Liver (tissue), 9 donors: ENCODE measurements around the gene FMO1. TPM values are rescaled to one million over a fixed set of nuclear protein-coding genes. Genes with fewer than 3 reads are reported as not detected.

ENCODE experiments used
- DNase-seq: peaks from one replicate; pipeline ENCODE4 v3.0.0-alpha.2; 2017; ENCODE audit warnings: low spot score
- H3K27ac ChIP-seq, 2 donors: one replicate each; pipeline ENCODE4 v1.7.0; 2013; ENCODE audit warnings: inconsistent platforms in 2 of 2, low read length in 2 of 2, control low read depth in 1 of 2, low read depth in 1 of 2, mild to moderate bottlenecking in 1 of 2
- H3K27me3 ChIP-seq, 4 donors: one replicate each; pipeline versions ENCODE4 v1.6.1 to v1.7.0; 2013; ENCODE audit warnings: low read length in 3 of 4, inconsistent platforms in 1 of 4, mild to moderate bottlenecking in 1 of 4, moderate library complexity in 1 of 4; ENCODE audit not compliant: control insufficient read depth in 4 of 4, insufficient read depth in 4 of 4
- H3K36me3 ChIP-seq, 4 donors: one replicate each; pipeline versions ENCODE4 v1.6.1 to v1.7.0; 2013; ENCODE audit warnings: low read length in 3 of 4, mild to moderate bottlenecking in 3 of 4, low read depth in 1 of 4, moderate library complexity in 1 of 4; ENCODE audit not compliant: control insufficient read depth in 4 of 4, insufficient read depth in 3 of 4
- H3K4me1 ChIP-seq, 4 donors: one replicate each; pipeline versions ENCODE4 v1.6.1 to v1.7.0; 2013; ENCODE audit warnings: low read length in 3 of 4, mild to moderate bottlenecking in 3 of 4, moderate library complexity in 1 of 4; ENCODE audit not compliant: control insufficient read depth in 4 of 4, insufficient read depth in 4 of 4
- H3K4me3 ChIP-seq, 3 donors: one replicate each; pipeline versions ENCODE4 v1.6.1 to v1.7.0; 2013; ENCODE audit warnings: low read length in 3 of 3, control low read depth in 1 of 3, low read depth in 1 of 3, mild to moderate bottlenecking in 1 of 3
- H3K9ac ChIP-seq, 2 donors: one replicate each; pipeline ENCODE4 v1.7.0; 2013; ENCODE audit warnings: low read length in 2 of 2, mild to moderate bottlenecking in 2 of 2, moderate library complexity in 2 of 2, control low read depth in 1 of 2, low read depth in 1 of 2
- H3K9me3 ChIP-seq, 4 donors: one replicate each; pipeline versions ENCODE4 v1.6.1 to v1.7.0; 2013; ENCODE audit warnings: low read length in 3 of 4; ENCODE audit not compliant: control insufficient read depth in 4 of 4
- CTCF ChIP-seq: fragments of 150-350 bp; IDR thresholded peaks from 2 replicates; pipeline ENCODE4 v1.5.1; 2017; ENCODE audit warnings: improper control_type of control experiment, low read depth, low read length; ENCODE audit not compliant: missing input control
- EGR1 ChIP-seq, 2 donors: IDR thresholded peaks; 2 replicates each; pipeline ENCODE4 v1.6.1; 2016 to 2018; ENCODE audit warnings: antibody characterized with exemption in 2 of 2, low read depth in 2 of 2
- FOXA1 ChIP-seq: IDR thresholded peaks from 2 replicates; pipeline ENCODE4 v1.6.1; 2016; ENCODE audit warnings: antibody characterized with exemption
- GABPA ChIP-seq, 2 donors: IDR thresholded peaks in 1 of 2; conservative IDR thresholded peaks in 1 of 2; 2 replicates each; pipeline ENCODE4 v1.6.1; 2016; ENCODE audit warnings: antibody characterized with exemption in 2 of 2, mild to moderate bottlenecking in 1 of 2, moderate library complexity in 1 of 2
- HNF4A ChIP-seq, 2 donors: conservative IDR thresholded peaks; 2 replicates each; pipeline ENCODE4 v1.6.1; 2016; ENCODE audit warnings: antibody characterized with exemption in 2 of 2, mild to moderate bottlenecking in 2 of 2
- HNF4G ChIP-seq: IDR thresholded peaks from 2 replicates; pipeline ENCODE4 v1.6.1; 2016; ENCODE audit warnings: antibody characterized with exemption
- JUND ChIP-seq, 2 donors: IDR thresholded peaks; 2 replicates each; pipeline ENCODE4 v1.6.1; 2016; ENCODE audit warnings: antibody characterized with exemption in 2 of 2
- MAX ChIP-seq: IDR thresholded peaks from 2 replicates; pipeline ENCODE4 v1.6.1; 2016; ENCODE audit warnings: antibody characterized with exemption
- NR2F2 ChIP-seq: IDR thresholded peaks from 2 replicates; pipeline ENCODE4 v1.6.1; 2016; ENCODE audit warnings: antibody characterized with exemption
- RAD21 ChIP-seq, 2 donors: IDR thresholded peaks; 2 replicates each; pipeline ENCODE4 v1.6.1; 2016; ENCODE audit warnings: antibody characterized with exemption in 2 of 2, mild to moderate bottlenecking in 2 of 2
- REST ChIP-seq: IDR thresholded peaks from 2 replicates; pipeline ENCODE4 v1.6.1; 2016; ENCODE audit warnings: antibody characterized with exemption, mild to moderate bottlenecking
- RXRA ChIP-seq, 2 donors: IDR thresholded peaks; 2 replicates each; pipeline ENCODE4 v1.6.1; 2017 to 2018; ENCODE audit warnings: antibody characterized with exemption in 2 of 2, mild to moderate bottlenecking in 1 of 2
- SP1 ChIP-seq: IDR thresholded peaks from 2 replicates; pipeline ENCODE4 v1.6.1; 2018; ENCODE audit warnings: antibody characterized with exemption, mild to moderate bottlenecking
- TAF1 ChIP-seq: conservative IDR thresholded peaks from 2 replicates; pipeline ENCODE4 v1.6.1; 2016; ENCODE audit warnings: antibody characterized with exemption, mild to moderate bottlenecking
- YY1 ChIP-seq: IDR thresholded peaks from 2 replicates; pipeline ENCODE4 v1.6.1; 2016; ENCODE audit warnings: antibody characterized with exemption, mild to moderate bottlenecking
- ZBTB33 ChIP-seq: IDR thresholded peaks from 2 replicates; pipeline ENCODE4 v1.6.1; 2016; ENCODE audit warnings: antibody characterized with exemption
- WGBS: extraction: QIAGEN DNeasy Blood & Tissue Kit; methylation state at CpG from one replicate; pipeline ENCODE4 v1.1.7; 2013; 5-methylcytosine and 5-hydroxymethylcytosine counted together
- polyA plus RNA-seq, 2 donors: library from polyadenylated mRNA; stranded (reverse) in 1 of 2; unstranded in 1 of 2; fragments of 200-250 nt in 1 of 2; fragments of >200 nt in 1 of 2; fragmentation: Nextera tagmentation in 1 of 2; extraction: Ambion mirVana in 1 of 2; gene quantifications; one replicate each; pipeline versions ENCODE4 v1.2.1 to v1.2.3, GENCODE V29; 2013 to 2015
- total RNA-seq, 2 donors: library from RNA; depleted of rRNA; stranded (reverse); fragments of >200 nt; gene quantifications; one replicate each; pipeline ENCODE4 v1.2.3, GENCODE V29; 2014
- donor health status: healthy.
- donor health status: healthy.
- donor health status: healthy.
- donor health status: healthy.
- donor health status: healthy.

Gene FMO1
- total and polyA plus RNA-seq, 4 donors = 0.13 to 26.3 (median 0.62) TPM

GRCh38 chr1:171248841-171249240 lies 547 bp downstream of the FMO1 start:
- peaks cover 0 to 3% (median 3%) of the 10 kb centered on the region in 4 donors for H3K4me1 ChIP-seq
- H3K27me3 ChIP-seq = no peaks in the 10 kb centered on the region
- H3K9me3 ChIP-seq = no peaks in the 10 kb centered on the region
- no peaks in the 10 kb centered on the region for H3K36me3 ChIP-seq
- H3K27ac ChIP-seq = no peak overlapping the region
- no peak for DNase-seq
- no peak overlapping the region for H3K9ac ChIP-seq
- TF ChIP-seq YY1 = no peak
- no peak for TF ChIP-seq NR2F2
- TF ChIP-seq SP1 = no peak
- no peak for TF ChIP-seq TAF1
- no peak for TF ChIP-seq RXRA (IDR thresholded peaks at IDR 0.05)
- no peak for TF ChIP-seq JUND (IDR thresholded peaks at IDR 0.05)
- no peak for TF ChIP-seq HNF4A (conservative IDR thresholded peaks at IDR 0.05)
- TF ChIP-seq HNF4G = no peak
- TF ChIP-seq FOXA1 = no peak
- TF ChIP-seq ZBTB33 = no peak
- TF ChIP-seq GABPA (IDR thresholded peaks at IDR 0.05 in 1 of 2, conservative IDR thresholded peaks at IDR 0.05 in 1 of 2) = no peak
- no peak for TF ChIP-seq CTCF
- TF ChIP-seq RAD21 (IDR thresholded peaks at IDR 0.05) = no peak
- TF ChIP-seq MAX = no peak
- no peak for TF ChIP-seq REST
- no peak for TF ChIP-seq EGR1 (IDR thresholded peaks at IDR 0.05; ENCODE audit: low read depth in 2 of 2)
- WGBS = 49% methylated on average over 1 of the region's 1 CpG
- H3K4me3 ChIP-seq = no peak overlapping the region

- TF ChIP-seq HNF4G (no peak), HNF4A (conservative IDR thresholded peaks at IDR 0.05) (no peak), YY1 (no peak), CTCF (no peak), JUND (IDR thresholded peaks at IDR 0.05) (no peak), REST (no peak)
- Histone ChIP-seq H3K27ac (no peak overlapping the region), H3K4me3 (no peak overlapping the region), H3K36me3 (no peaks in the 10 kb centered on the region), H3K9ac (no peak overlapping the region), H3K4me1 (peaks cover 0 to 3% (median 3%) of the 10 kb centered on the region in 4 donors), H3K9me3 (no peaks in the 10 kb centered on the region), H3K27me3 (no peaks in the 10 kb centered on the region)
- no peak for DNase-seq
- 91% methylated on average over 3 of the region's 3 CpGs for WGBS
Measured at GRCh38 chr1:171250263-171250662, 2.0 kb downstream of the FMO1 start.
